ENCODE data around the gene VIPR2.

VIPR2 gene

DNA sequence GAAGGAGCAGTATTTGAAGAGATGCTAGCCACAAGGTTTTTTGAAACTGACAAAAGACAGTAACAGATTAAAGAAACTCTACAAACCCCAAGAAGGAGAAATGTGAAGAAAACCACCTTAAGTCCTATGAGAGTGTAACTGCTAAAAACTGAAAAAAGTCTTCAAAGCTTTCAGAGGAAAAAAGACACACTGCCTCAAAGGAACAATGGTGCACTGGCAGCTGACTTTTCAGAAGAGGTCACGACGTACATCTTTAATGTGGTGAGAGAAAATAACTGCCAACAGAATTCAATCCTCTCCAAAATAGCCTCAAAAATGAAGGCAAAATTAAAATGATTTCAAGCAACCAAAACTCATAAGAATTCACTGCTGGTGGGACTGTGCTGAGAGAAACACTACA, 94.0 kb downstream of the VIPR2 start:
- no peak for TF ChIP-seq CTCF (IDR thresholded peaks at IDR 0.05; ENCODE audit: low read depth, low read length)
- no peaks in the 10 kb centered on the region for H3K27me3 ChIP-seq
- H3K36me3 ChIP-seq: no peaks in the 10 kb centered on the region
- no peaks in the 10 kb centered on the region; the same call in 1 of the 2 replicates for H3K9me3 ChIP-seq
- H3K4me1 ChIP-seq: no peaks in the 10 kb centered on the region
- no peak overlapping the region for H3K4me3 ChIP-seq (ENCODE audit: low read depth, low read length)
- DNase-seq: no peak

- TF ChIP-seq CTCF (IDR thresholded peaks at IDR 0.05; ENCODE audit: low read depth, low read length): no peak
- no peaks in the 10 kb centered on the region for H3K36me3 ChIP-seq
- no peaks in the 10 kb centered on the region for H3K27me3 ChIP-seq
- no peaks in the 10 kb centered on the region; the same call in 1 of the 2 replicates for H3K9me3 ChIP-seq
- H3K4me3 ChIP-seq (ENCODE audit: low read depth, low read length): no peak overlapping the region
- no peak for DNase-seq
- H3K4me1 ChIP-seq: no peaks in the 10 kb centered on the region
Measured at GRCh38 chr7:159049266-159050025, 95.2 kb downstream of the VIPR2 start.

- no peak for DNase-seq
Measured at GRCh38 chr7:159048656-159049055, 96.0 kb downstream of the VIPR2 start.

GRCh38 chr7:159047536-159047935, 97.1 kb downstream of the VIPR2 start:
- Histone ChIP-seq H3K27me3 (no peaks in the 10 kb centered on the region), H3K4me3 (ENCODE audit: low read depth, low read length) (no peak overlapping the region), H3K4me1 (no peaks in the 10 kb centered on the region), H3K9me3 (no peaks in the 10 kb centered on the region), H3K36me3 (no peaks in the 10 kb centered on the region)
- no peak for DNase-seq
- TF ChIP-seq CTCF (IDR thresholded peaks at IDR 0.05; ENCODE audit: low read depth, low read length): no peak

More at GRCh38 chr7:159048656-159049055, 96.0 kb downstream of the VIPR2 start:
- TF ChIP-seq CTCF (IDR thresholded peaks at IDR 0.05; ENCODE audit: low read depth, low read length): no peak
- Histone ChIP-seq H3K9me3 (no peaks in the 10 kb centered on the region; the same call in 1 of the 2 replicates), H3K4me3 (ENCODE audit: low read depth, low read length) (no peak overlapping the region), H3K27me3 (no peaks in the 10 kb centered on the region), H3K4me1 (no peaks in the 10 kb centered on the region), H3K36me3 (no peaks in the 10 kb centered on the region)

DNA sequence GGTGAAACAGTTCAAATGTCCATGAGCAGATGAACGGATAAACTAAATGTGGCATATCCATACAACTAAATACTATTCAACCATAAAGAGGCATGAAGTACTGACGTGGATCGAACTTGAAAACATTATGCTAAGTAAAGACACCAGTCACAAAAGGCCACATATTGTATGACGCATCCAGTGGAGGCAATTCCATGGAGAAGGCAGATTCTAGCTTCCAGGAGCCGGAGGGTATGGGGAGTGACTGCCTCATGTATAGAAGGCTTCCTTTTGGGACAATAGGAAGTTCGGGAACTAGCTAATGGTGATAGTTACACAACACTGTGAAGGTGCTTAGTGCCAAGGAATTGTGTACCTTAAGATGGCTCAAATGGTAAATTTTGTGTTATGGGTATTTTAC, 98.4 kb downstream of the VIPR2 start:
- no peak for TF ChIP-seq CTCF (IDR thresholded peaks at IDR 0.05; ENCODE audit: low read depth, low read length)
- H3K4me3 ChIP-seq (ENCODE audit: low read depth, low read length): no peak overlapping the region
- no peak for DNase-seq
- H3K27me3 ChIP-seq: no peaks in the 10 kb centered on the region
- H3K4me1 ChIP-seq: no peaks in the 10 kb centered on the region
- no peaks in the 10 kb centered on the region for H3K9me3 ChIP-seq
- H3K36me3 ChIP-seq: no peaks in the 10 kb centered on the region

DNA sequence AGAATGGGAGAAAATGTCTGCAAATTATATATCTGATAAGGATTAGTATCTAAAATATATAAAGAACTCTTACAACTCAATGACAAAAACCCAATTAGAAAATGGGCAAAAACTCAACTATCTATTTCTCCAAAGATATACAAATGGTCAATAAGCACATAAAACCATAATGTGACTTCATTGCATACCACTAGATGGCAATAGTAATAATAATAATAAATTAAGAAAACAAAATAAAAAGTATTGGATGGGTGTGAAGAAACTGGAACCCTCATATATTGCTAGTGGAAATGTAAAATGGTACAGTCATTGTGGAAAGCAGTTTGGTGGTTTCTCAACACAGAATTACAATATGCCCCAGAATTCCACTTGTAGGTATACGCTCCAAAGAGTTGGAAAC, 98.8 kb downstream of the VIPR2 start:
- Histone ChIP-seq H3K27me3 (no peaks in the 10 kb centered on the region), H3K4me1 (no peaks in the 10 kb centered on the region), H3K9me3 (no peaks in the 10 kb centered on the region), H3K36me3 (no peaks in the 10 kb centered on the region), H3K4me3 (ENCODE audit: low read depth, low read length) (no peak overlapping the region)
- no peak for DNase-seq
- TF ChIP-seq CTCF (IDR thresholded peaks at IDR 0.05; ENCODE audit: low read depth, low read length): no peak

Measured in BE2C (cell line).